K562 (cell line): ENCODE data around the gene YES1. TPM values are rescaled to one million over a fixed set of nuclear protein-coding genes. Genes with fewer than 3 reads are reported as not detected.

Experiments used
- ATAC-seq: fragments of 200-7000 bp; cut with Tn5 transposase; 3 replicates; pipeline ENCODE4 v1.9.1; 2020; ENCODE audit warnings: moderate library complexity
- BruUV-seq: library from RNA; stranded (reverse); fragments of 400-500 nt; replicated peaks from 2 replicates; lab custom pipeline; 2021; lab: Mats Ljungman, UMichigan
- CTCF ChIA-PET: fragments of 300-600 bp; formaldehyde crosslinking; extraction: SDS; loops from one replicate; lab custom pipeline; 2021; ENCODE audit warnings: low intra/inter-chr PET ratio; lab: Yijun Ruan, JAX
- POLR2A ChIA-PET: fragments of 300-600, 350-650 bp; sonication (Branson Sonifier 250); formaldehyde crosslinking; extraction: SDS; loops from one replicate; lab custom pipeline; 2021; ENCODE audit warnings: antibody characterized with exemption, inconsistent platforms; lab: Yijun Ruan, JAX
- DNase-seq, 4 experiments: peaks; one replicate each; pipeline versions ENCODE4 v3.0.0 to v3.0.0-alpha.2; 2011 to 2018; ENCODE audit warnings: low spot score in 3 of 4, mixed read lengths in 3 of 4; ENCODE audit errors: extremely low read depth in 1 of 4
- FAIRE-seq: peaks from 2 replicates; lab custom pipeline; 2011; peaks lifted over from hg19 to GRCh38; lab: Jason Lieb, UNC
- H2AFZ ChIP-seq: 2 replicates; pipeline ENCODE4 v1.6.0; 2011; ENCODE audit warnings: low read depth, low read length, control low read depth, inconsistent platforms
- H3K27ac ChIP-seq: fragments of 200-600 bp; 3 replicates; pipeline ENCODE4 v1.8.0; 2011; ENCODE audit warnings: low read depth, mild to moderate bottlenecking, control low read depth, inconsistent platforms, low read length, moderate library complexity, mixed read lengths; ENCODE audit errors: extremely low read depth
- H3K27me3 ChIP-seq, 2 experiments: fragments of 300-600 bp in 1 of 2; 2 replicates in 1 of 2; 3 replicates in 1 of 2; pipeline versions ENCODE4 v1.6.0 to v1.8.0; 2011; ENCODE audit warnings: inconsistent platforms in 2 of 2, low read length in 2 of 2, mild to moderate bottlenecking in 1 of 2, mixed read lengths in 1 of 2, moderate library complexity in 1 of 2; ENCODE audit not compliant: control insufficient read depth in 2 of 2, insufficient read depth in 2 of 2
- H3K36me3 ChIP-seq: fragments of 300-600 bp; 3 replicates; pipeline ENCODE4 v1.8.0; 2011; ENCODE audit warnings: mild to moderate bottlenecking, low read length, inconsistent platforms; ENCODE audit not compliant: control insufficient read depth, insufficient read depth
- H3K4me1 ChIP-seq, 2 experiments: fragments of 200-600 bp in 1 of 2; replicated peaks in 1 of 2; 2 replicates in 1 of 2; 3 replicates in 1 of 2; pipeline versions ENCODE4 v1.5.1 to v1.8.0; 2011; ENCODE audit warnings: inconsistent platforms in 2 of 2, low read length in 2 of 2, mild to moderate bottlenecking in 1 of 2, mixed read lengths in 1 of 2, moderate library complexity in 1 of 2; ENCODE audit not compliant: control insufficient read depth in 2 of 2, insufficient read depth in 2 of 2
- H3K4me2 ChIP-seq: 2 replicates; pipeline ENCODE4 v1.6.1; 2011; ENCODE audit warnings: low read length, control low read depth, inconsistent platforms, mixed read lengths; ENCODE audit not compliant: insufficient read depth
- H3K4me3 ChIP-seq: fragments of 200-600 bp; sonication (generic), shearing (Covaris generic); 2 replicates; pipeline ENCODE4 v1.5.1; 2016; ENCODE audit warnings: control low read depth, inconsistent platforms
- H3K79me2 ChIP-seq: fragments of 200-600 bp; 3 replicates; pipeline ENCODE4 v1.8.0; 2011; ENCODE audit warnings: low read length, inconsistent platforms; ENCODE audit not compliant: control insufficient read depth, insufficient read depth
- H3K9ac ChIP-seq, 2 experiments: 2 replicates each; pipeline versions ENCODE4 v1.6.0 to v1.6.1; 2011; ENCODE audit warnings: low read depth in 2 of 2, low read length in 2 of 2, control low read depth in 1 of 2, inconsistent platforms in 1 of 2, mild to moderate bottlenecking in 1 of 2, mixed read lengths in 1 of 2; ENCODE audit not compliant: insufficient read depth in 1 of 2
- H3K9me1 ChIP-seq: one replicate; pipeline ENCODE4 v1.6.0; 2011; ENCODE audit warnings: inconsistent platforms, mild to moderate bottlenecking, low read length, moderate library complexity; ENCODE audit not compliant: control insufficient read depth, insufficient read depth
- H3K9me3 ChIP-seq: replicated peaks from 2 replicates; pipeline ENCODE4 v1.5.1; 2011; ENCODE audit warnings: low read depth, low read length, inconsistent platforms; ENCODE audit not compliant: control insufficient read depth, insufficient read depth
- H4K20me1 ChIP-seq: replicated peaks from 2 replicates; pipeline ENCODE4 v1.6.1; 2011; ENCODE audit warnings: low read length, inconsistent platforms, mixed read lengths; ENCODE audit not compliant: control insufficient read depth, insufficient read depth
- BCL6 ChIP-seq: fragments of 250-450 bp; sonication (Bioruptor Pico); IDR thresholded peaks from 2 replicates; pipeline ENCODE4 v1.4.0; 2020
- EGR1 ChIP-seq: fragments of 450-650 bp; conservative IDR thresholded peaks from 2 replicates; pipeline ENCODE4 v1.6.1; 2017; ENCODE audit warnings: mild to moderate bottlenecking
- FOXK2 ChIP-seq, 2 experiments: fragments of 450-650 bp; IDR thresholded peaks in 1 of 2; conservative IDR thresholded peaks in 1 of 2; 2 replicates each; pipeline ENCODE4 v1.6.1; 2016; ENCODE audit warnings: low read depth in 2 of 2, mild to moderate bottlenecking in 1 of 2
- MCM7 ChIP-seq, 2 experiments: fragments of 450-650 bp; IDR thresholded peaks; 2 replicates each; pipeline ENCODE4 v1.6.1; 2016 to 2018
- MTF1 ChIP-seq: fragments of 250-450 bp; sonication (Bioruptor Pico); IDR thresholded peaks from 2 replicates; pipeline ENCODE4 v1.9.0; 2021; ENCODE audit warnings: moderate library complexity, mild to moderate bottlenecking, inconsistent platforms, borderline replicate concordance
- MYNN ChIP-seq, 2 experiments: sonication (generic); formaldehyde crosslinking in 1 of 2; IDR thresholded peaks; 2 replicates each; pipeline versions ENCODE4 v1.5.0 to v1.6.1; 2016 to 2020; ENCODE audit warnings: antibody characterized with exemption in 1 of 2, missing genetic modification reagents in 1 of 2
- POLR2G ChIP-seq: fragments of 200-400 bp; formaldehyde crosslinking; IDR thresholded peaks from 2 replicates; pipeline ENCODE4 v1.6.1; 2017; ENCODE audit warnings: low read depth, mild to moderate bottlenecking, antibody characterized with exemption, low read length, moderate library complexity
- RBFOX2 ChIP-seq: fragments of 200-400 bp; formaldehyde crosslinking; IDR thresholded peaks from 2 replicates; pipeline ENCODE4 v1.6.1; 2017; ENCODE audit warnings: low read depth, mild to moderate bottlenecking, low read length, moderate library complexity
- SMARCC2 ChIP-seq: fragments of 450-650 bp; IDR thresholded peaks from 2 replicates; pipeline ENCODE4 v1.6.1; 2017; ENCODE audit warnings: antibody characterized with exemption, moderate library complexity, mild to moderate bottlenecking, low read depth
- SMC3 ChIP-seq: conservative IDR thresholded peaks from 2 replicates; pipeline ENCODE4 v1.6.1; 2011; ENCODE audit warnings: low read depth, low read length, improper control_type of control experiment; ENCODE audit not compliant: insufficient read depth
- SPI1 ChIP-seq: IDR thresholded peaks from 2 replicates; pipeline ENCODE4 v1.6.1; 2011; ENCODE audit warnings: low read depth, low read length, control low read depth, borderline replicate concordance
- SRSF7 ChIP-seq: fragments of 200-400 bp; formaldehyde crosslinking; optimal IDR thresholded peaks from 2 replicates; pipeline ENCODE3; 2017; ENCODE audit warnings: mild to moderate bottlenecking, low read depth, low read length
- TAF9B ChIP-seq: fragments of 450-650 bp; IDR thresholded peaks from 2 replicates; pipeline ENCODE4 v1.6.1; 2018; ENCODE audit warnings: mild to moderate bottlenecking; ENCODE audit not compliant: partially characterized antibody
- ZNF174 ChIP-seq: fragments of 250-450 bp; sonication (Bioruptor Pico); IDR thresholded peaks from 2 replicates; pipeline ENCODE4 v1.4.0; 2020; ENCODE audit warnings: mild to moderate bottlenecking
- ZNF217 ChIP-seq: sonication (generic); formaldehyde crosslinking; IDR thresholded peaks from 2 replicates; pipeline ENCODE4 v1.8.0; 2022; ENCODE audit warnings: mild to moderate bottlenecking, missing genetic modification reagents
- ZNF445 ChIP-seq: fragments of 250-450 bp; sonication (Bioruptor Pico); IDR thresholded peaks from 2 replicates; pipeline ENCODE4 v1.4.0; 2020; ENCODE audit warnings: low read depth, mild to moderate bottlenecking, moderate library complexity
- ZNF584 ChIP-seq: fragments of 200-800 bp; sonication (Bioruptor generic); IDR thresholded peaks from 2 replicates; pipeline ENCODE4 v1.6.1; 2016; ENCODE audit warnings: low read depth, mild to moderate bottlenecking, missing genetic modification characterization, missing compliant biosample characterization
- WGBS: fragments of 100-300 bp; shearing (Covaris generic); methylation state at CpG from one replicate; pipeline ENCODE4 v1.1.6; 2016; ENCODE audit warnings: low coverage, mixed read lengths; ENCODE audit not compliant: insufficient coverage; ENCODE audit errors: missing lambda C conversion rate; 5-methylcytosine and 5-hydroxymethylcytosine counted together
- in situ Hi-C: fragments of 300-500 bp; cut with MboI; formaldehyde crosslinking; loops from 4 replicates; pipeline ENCODE4 v1.15.0; 2018; ENCODE audit warnings: inconsistent platforms, mixed read lengths
- intact Hi-C: fragments of 100-400 bp; cut with micrococcal nuclease; formaldehyde crosslinking; loops from 2 replicates; pipeline ENCODE4 v1.14.2; 2022
- polyA plus RNA-seq, 8 experiments: library from polyadenylated mRNA; depleted of rRNA in 4 of 8; stranded (reverse) in 5 of 8; unstranded in 3 of 8; fragments of >200 nt; fragmentation: Nextera tagmentation in 2 of 8; fragmentation: Illumina TruSeq in 1 of 8; extraction: Ambion mirVana in 2 of 8; extraction: Trizol in 1 of 8; gene quantifications; 2 replicates each; pipeline versions ENCODE4 v1.2.1 to v1.2.3, GENCODE V29; 2011 to 2014; ENCODE audit warnings: inconsistent platforms in 1 of 8, missing spikeins in 1 of 8
- total RNA-seq, 7 experiments: library from RNA; depleted of rRNA in 6 of 7; stranded (reverse); fragments of >200 nt in 6 of 7; fragmentation: Illumina TruSeq in 2 of 7; extraction: Trizol in 2 of 7; gene quantifications; 2 replicates each; pipeline versions ENCODE4 v1.2.1 to v1.2.3, GENCODE V29; 2011 to 2021; ENCODE audit warnings: low replicate concordance in 1 of 7
- TF ChIP-seq, protein P1 (sequence below): fragments of 450-650 bp; IDR thresholded peaks from 2 replicates; pipeline ENCODE4 v1.6.1; 2018; ENCODE audit warnings: mild to moderate bottlenecking, low read depth; ENCODE audit not compliant: partially characterized antibody
- TF ChIP-seq, protein P2 (sequence below): fragments of 450-650 bp; IDR thresholded peaks from 2 replicates; pipeline ENCODE4 v1.6.1; 2016; ENCODE audit warnings: antibody characterized with exemption

YES1 gene
- total and polyA plus RNA-seq, 9 of the 15 experiments (the other 6 are each of a cell fraction or from before 2014, with no cell fraction given): 37.2 to 115 (median 77.7) TPM

DNA sequence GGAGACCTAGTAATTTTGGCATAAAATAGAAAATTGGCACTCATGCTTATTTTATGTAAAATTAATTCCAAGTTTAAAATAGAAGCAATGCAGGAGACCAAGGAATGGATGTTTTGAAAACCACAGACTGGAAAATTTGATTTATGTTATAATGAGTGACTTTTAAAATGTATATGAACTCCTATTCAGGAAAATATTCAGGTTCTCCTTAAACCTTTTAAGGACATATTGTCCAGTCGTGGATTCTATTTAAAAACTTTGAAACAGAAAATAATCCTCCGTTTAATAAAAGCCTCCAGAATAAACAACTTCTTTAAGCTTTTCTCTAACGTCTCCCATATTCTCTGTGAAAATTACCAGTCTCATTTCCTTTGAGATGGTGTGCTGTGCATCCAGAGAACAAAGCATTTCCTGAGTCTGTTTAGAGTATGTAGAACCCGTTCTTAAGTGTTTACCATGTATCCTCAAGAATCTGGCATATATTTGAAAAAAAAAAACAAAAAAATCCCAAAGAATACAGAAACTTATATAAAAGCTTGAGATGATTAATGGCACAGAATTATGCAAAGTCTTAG is 8.6 kb upstream of the YES1 start:
- intact Hi-C loops (no loop called here), in situ Hi-C loops (no loop called here)
- H3K27me3 ChIP-seq: no peaks in the 10 kb centered on the region
- H3K79me2 ChIP-seq: peaks cover 8% of the 10 kb centered on the region; the same call in 2 of the 3 replicates
- FAIRE-seq: no peak
- no TSS peak for BruUV-seq
- no peak for ATAC-seq
- no peaks in the 10 kb centered on the region for H4K20me1 ChIP-seq
- no peak for DNase-seq
- peaks cover 11 to 15% of the 10 kb centered on the region in 2 experiments for H3K4me1 ChIP-seq
- H2AFZ ChIP-seq: peak overlapping the region; percentile 33; the same call in 1 of the 2 replicates
- H3K9me1 ChIP-seq: no peaks in the 10 kb centered on the region
- ChIA-PET POLR2A (interaction anchor here (0.5 to 2.5 kb wide), 4 partner anchors 10 to 127 kb away, joined by 3 to 13 read pairs (median 6); no protein-coding TSS in a partner anchor), CTCF (no interaction called here)
- no peak overlapping the region for H3K9ac ChIP-seq
- H3K4me2 ChIP-seq: no peak overlapping the region
- H3K27ac ChIP-seq: no peak overlapping the region
- TF ChIP-seq RBFOX2: no peak
- TF ChIP-seq ZNF445 (CRISPR knock-in tag): no peak
- TF ChIP-seq, protein P1, sequence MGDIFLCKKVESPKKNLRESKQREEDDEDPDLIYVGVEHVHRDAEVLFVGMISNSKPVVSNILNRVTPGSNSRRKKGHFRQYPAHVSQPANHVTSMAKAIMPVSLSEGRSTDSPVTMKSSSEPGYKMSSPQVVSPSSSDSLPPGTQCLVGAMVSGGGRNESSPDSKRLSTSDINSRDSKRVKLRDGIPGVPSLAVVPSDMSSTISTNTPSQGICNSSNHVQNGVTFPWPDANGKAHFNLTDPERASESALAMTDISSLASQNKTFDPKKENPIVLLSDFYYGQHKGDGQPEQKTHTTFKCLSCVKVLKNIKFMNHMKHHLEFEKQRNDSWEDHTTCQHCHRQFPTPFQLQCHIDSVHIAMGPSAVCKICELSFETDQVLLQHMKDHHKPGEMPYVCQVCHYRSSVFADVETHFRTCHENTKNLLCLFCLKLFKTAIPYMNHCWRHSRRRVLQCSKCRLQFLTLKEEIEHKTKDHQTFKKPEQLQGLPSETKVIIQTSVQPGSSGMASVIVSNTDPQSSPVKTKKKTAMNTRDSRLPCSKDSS: no peak
- TF ChIP-seq ZNF217: no peak
- no peak for TF ChIP-seq MCM7 (IDR thresholded peaks at IDR 0.05)
- no peak for TF ChIP-seq SMC3
- TF ChIP-seq MYNN (IDR thresholded peaks at IDR 0.05): no peak
- TF ChIP-seq MYNN (CRISPR knock-in tag; IDR thresholded peaks at IDR 0.05): no peak
- no peak for TF ChIP-seq ZNF584 (CRISPR knock-in tag)
- TF ChIP-seq SMARCC2: no peak
- TF ChIP-seq, protein P2, sequence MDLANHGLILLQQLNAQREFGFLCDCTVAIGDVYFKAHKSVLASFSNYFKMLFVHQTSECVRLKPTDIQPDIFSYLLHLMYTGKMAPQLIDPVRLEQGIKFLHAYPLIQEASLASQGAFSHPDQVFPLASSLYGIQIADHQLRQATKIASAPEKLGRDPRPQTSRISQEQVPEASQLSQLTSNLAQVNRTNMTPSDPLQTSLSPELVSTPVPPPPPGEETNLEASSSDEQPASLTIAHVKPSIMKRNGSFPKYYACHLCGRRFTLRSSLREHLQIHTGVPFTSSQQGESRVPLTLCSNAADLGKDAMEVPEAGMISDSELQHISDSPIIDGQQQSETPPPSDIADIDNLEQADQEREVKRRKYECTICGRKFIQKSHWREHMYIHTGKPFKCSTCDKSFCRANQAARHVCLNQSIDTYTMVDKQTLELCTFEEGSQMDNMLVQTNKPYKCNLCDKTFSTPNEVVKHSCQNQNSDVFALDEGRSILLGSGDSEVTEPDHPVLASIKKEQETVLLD: no peak
- no peak for TF ChIP-seq POLR2G
- no peak for TF ChIP-seq TAF9B
- no peak for TF ChIP-seq BCL6 (CRISPR knock-in tag)
- no peak for TF ChIP-seq SRSF7
- TF ChIP-seq FOXK2 (conservative IDR thresholded peaks at IDR 0.05 in 1 of 2, IDR thresholded peaks at IDR 0.05 in 1 of 2; ENCODE audit: low read depth in 2 of 2): no peak
- TF ChIP-seq EGR1: no peak
- TF ChIP-seq ZNF174 (CRISPR knock-in tag): no peak
- TF ChIP-seq SPI1: no peak
- TF ChIP-seq MTF1 (CRISPR knock-in tag): no peak
- H3K4me3 ChIP-seq: no peak overlapping the region
- H3K9me3 ChIP-seq: no peaks in the 10 kb centered on the region
- 41% methylated on average over 4 of the region's 4 CpGs for WGBS
- no peaks in the 10 kb centered on the region for H3K36me3 ChIP-seq
